Cardiac fibroblast (primary cell): ENCODE results near the gene ALLC.

Experiments used
- DNase-seq, 2 donors: peaks; one replicate each; pipeline versions ENCODE4 v3.0.0 to v3.0.0-alpha.2; 2010; ENCODE audit warnings: low read depth in 2 of 2
- H3K4me3 ChIP-seq, 2 donors: replicated peaks in 1 of 2; 1 replicate in 1 of 2; 2 replicates in 1 of 2; pipeline ENCODE4 v1.5.1; 2011; ENCODE audit warnings: low read depth in 2 of 2, low read length in 2 of 2, mild to moderate bottlenecking in 2 of 2, moderate library complexity in 1 of 2
- CTCF ChIP-seq: IDR thresholded peaks from one replicate; pipeline ENCODE4 v1.5.1; 2011; ENCODE audit warnings: low read depth, mild to moderate bottlenecking, low read length, inconsistent platforms

ALLC gene

GRCh38 chr2:3680548-3681345, 22.7 kb downstream of the ALLC start:
- DNase-seq, result no peak
- no peak for TF ChIP-seq CTCF
- H3K4me3 ChIP-seq, result no peak overlapping the region

GRCh38 chr2:3681625-3682024, 23.6 kb downstream of the ALLC start:
- no peak for TF ChIP-seq CTCF
- no peak overlapping the region for H3K4me3 ChIP-seq
- DNase-seq, result no peak

GRCh38 chr2:3682811-3683210, 24.8 kb downstream of the ALLC start:
- no peak overlapping the region for H3K4me3 ChIP-seq
- no peak for TF ChIP-seq CTCF
- DNase-seq, result no peak

DNA sequence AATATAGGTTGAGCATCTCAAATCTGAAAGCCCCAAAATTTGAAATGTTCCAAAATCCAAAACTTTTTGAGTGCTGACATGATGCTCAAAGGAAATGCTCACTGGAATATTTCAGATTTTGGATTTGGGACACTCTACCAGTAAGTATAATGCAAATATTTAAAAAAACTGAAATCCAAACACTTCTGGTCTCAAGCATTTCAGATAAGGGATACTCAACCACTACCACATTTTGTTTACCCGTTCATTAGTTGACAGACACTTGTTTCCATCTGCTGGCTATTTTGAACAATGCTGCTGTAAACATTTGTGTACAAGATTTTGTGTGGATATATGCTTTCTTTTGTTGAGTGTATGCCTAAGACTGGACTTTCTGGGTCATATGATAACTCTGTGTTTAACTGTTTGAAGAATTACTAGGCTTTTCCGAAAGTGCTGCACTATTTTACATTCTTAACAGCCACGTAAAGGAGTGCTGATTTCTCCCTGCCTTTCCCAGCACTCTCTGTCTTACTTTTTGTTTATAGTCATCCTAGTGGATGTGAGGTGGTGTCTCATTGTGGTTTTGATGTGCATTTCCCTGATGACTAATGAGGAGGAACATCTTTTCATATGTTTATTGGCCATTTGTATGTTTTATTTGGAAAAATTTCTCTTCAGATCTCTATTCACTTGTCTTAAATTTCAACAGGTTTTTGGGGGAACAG, 25.9 kb downstream of the ALLC start:
- DNase-seq, result peak in 1 of 2 donors; percentile 12

DNA sequence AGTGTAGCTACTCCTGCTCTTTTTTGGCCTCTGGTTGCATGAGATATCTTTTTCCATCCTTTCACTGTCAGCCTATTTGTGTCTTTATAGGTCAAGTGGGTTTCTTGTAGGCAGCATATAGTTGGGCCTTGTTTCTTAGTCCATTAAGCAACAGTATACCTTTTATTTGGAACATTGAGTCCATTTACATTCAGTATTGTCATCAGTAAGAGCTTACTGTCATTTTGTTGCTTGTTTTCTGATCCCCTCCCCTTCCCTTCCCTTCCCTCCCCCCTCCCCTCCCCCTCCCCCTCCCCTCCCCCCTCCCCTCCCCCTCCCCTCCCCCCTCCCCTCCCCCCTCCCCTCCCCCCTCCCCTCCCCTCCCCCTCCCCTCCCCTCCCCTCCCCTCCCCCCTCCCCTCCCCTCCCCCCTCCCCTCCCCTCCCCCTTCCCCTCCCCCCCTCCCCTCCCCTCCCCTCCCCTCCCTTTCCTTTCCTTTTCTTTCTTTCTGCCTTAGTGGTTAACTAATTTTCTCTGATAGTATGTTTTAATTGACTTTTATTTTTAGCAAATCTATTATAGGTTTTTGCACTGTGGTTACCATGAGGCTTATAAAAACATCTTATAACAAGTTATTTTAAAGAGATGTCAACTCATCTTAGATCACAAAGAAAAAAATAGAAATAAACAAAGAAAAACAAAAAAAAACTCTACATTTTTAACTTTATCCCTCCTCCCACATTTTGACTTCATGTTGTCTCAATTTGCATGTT, 32.2 kb downstream of the ALLC start:
- no peak for TF ChIP-seq CTCF
- no peak for DNase-seq
- no peak overlapping the region for H3K4me3 ChIP-seq

More for the DNA sequence above, 25.9 kb downstream of the ALLC start:
- TF ChIP-seq CTCF, result no peak
- H3K4me3 ChIP-seq, result no peak overlapping the region

GRCh38 chr2:3692375-3692774, 34.4 kb downstream of the ALLC start:
- DNase-seq, result peak; percentile 13 to 17
- peak; percentile 15 for TF ChIP-seq CTCF
- H3K4me3 ChIP-seq, result no peak overlapping the region
